ENCODE measurements around the gene ADGRF4.

Gene ADGRF4

GRCh38 chr6:47661960-47662359, 36.4 kb upstream of the ADGRF4 start:
- H4K20me1 ChIP-seq (ENCODE audit: control insufficient read depth, insufficient read depth, low read depth, low read length) = no peaks in the 10 kb centered on the region
- H3K4me1 ChIP-seq (ENCODE audit: control insufficient read depth, low read length) = no peaks in the 10 kb centered on the region
- TF ChIP-seq CTCF (IDR thresholded peaks at IDR 0.05; ENCODE audit: low read depth, low read length, poor library complexity, severe bottlenecking) = no peak
- TF ChIP-seq EZH2phosphoT487 (IDR thresholded peaks at IDR 0.05; ENCODE audit: borderline replicate concordance, low read length) = no peak
- no peaks in the 10 kb centered on the region for H3F3A ChIP-seq (ENCODE audit: control insufficient read depth, insufficient read depth)
- no peak overlapping the region for H3K4me3 ChIP-seq (ENCODE audit: low read length)
- H3K4me2 ChIP-seq (ENCODE audit: low read length) = no peak overlapping the region
- no peaks in the 10 kb centered on the region for H3K27me3 ChIP-seq (ENCODE audit: control insufficient read depth, low read length)
- no peak overlapping the region for H3K27ac ChIP-seq (ENCODE audit: low read depth, low read length)
- no peaks in the 10 kb centered on the region for H3K9me2 ChIP-seq (replicated peaks; ENCODE audit: control insufficient read depth, low read length)
- no peaks in the 10 kb centered on the region for H3K79me2 ChIP-seq (ENCODE audit: control insufficient read depth, low read length)
- H3K9me3 ChIP-seq (ENCODE audit: control insufficient read depth, insufficient read depth, low read length) = no peaks in the 10 kb centered on the region
- no peaks in the 10 kb centered on the region for H3K36me3 ChIP-seq (ENCODE audit: control insufficient read depth, low read length)

GRCh38 chr6:47663462-47664216, 34.7 kb upstream of the ADGRF4 start:
- Histone ChIP-seq H3F3A (ENCODE audit: control insufficient read depth, insufficient read depth) (no peaks in the 10 kb centered on the region), H3K27me3 (ENCODE audit: control insufficient read depth, low read length) (no peaks in the 10 kb centered on the region), H3K79me2 (ENCODE audit: control insufficient read depth, low read length) (no peaks in the 10 kb centered on the region), H3K36me3 (ENCODE audit: control insufficient read depth, low read length) (no peaks in the 10 kb centered on the region), H3K9me2 (replicated peaks; ENCODE audit: control insufficient read depth, low read length) (no peaks in the 10 kb centered on the region), H3K27ac (ENCODE audit: low read depth, low read length) (no peak overlapping the region), H4K20me1 (ENCODE audit: control insufficient read depth, insufficient read depth, low read depth, low read length) (no peaks in the 10 kb centered on the region), H3K4me3 (ENCODE audit: low read length) (no peak overlapping the region), H3K4me1 (ENCODE audit: control insufficient read depth, low read length) (no peaks in the 10 kb centered on the region), H3K9me3 (ENCODE audit: control insufficient read depth, insufficient read depth, low read length) (no peaks in the 10 kb centered on the region), H3K4me2 (ENCODE audit: low read length) (no peak overlapping the region)
- no peak for TF ChIP-seq CTCF (IDR thresholded peaks at IDR 0.05; ENCODE audit: low read depth, low read length, poor library complexity, severe bottlenecking)
- no peak for TF ChIP-seq EZH2phosphoT487 (IDR thresholded peaks at IDR 0.05; ENCODE audit: borderline replicate concordance, low read length)

GRCh38 chr6:47665112-47665511, 33.3 kb upstream of the ADGRF4 start:
- H3K9me2 ChIP-seq (replicated peaks; ENCODE audit: control insufficient read depth, low read length) = no peaks in the 10 kb centered on the region
- no peak overlapping the region for H3K27ac ChIP-seq (ENCODE audit: low read depth, low read length)
- no peak overlapping the region for H3K4me3 ChIP-seq (ENCODE audit: low read length)
- H3F3A ChIP-seq (ENCODE audit: control insufficient read depth, insufficient read depth) = no peaks in the 10 kb centered on the region
- H3K79me2 ChIP-seq (ENCODE audit: control insufficient read depth, low read length) = no peaks in the 10 kb centered on the region
- H3K36me3 ChIP-seq (ENCODE audit: control insufficient read depth, low read length) = no peaks in the 10 kb centered on the region
- H3K9me3 ChIP-seq (ENCODE audit: control insufficient read depth, insufficient read depth, low read length) = no peaks in the 10 kb centered on the region
- H4K20me1 ChIP-seq (ENCODE audit: control insufficient read depth, insufficient read depth, low read depth, low read length) = no peaks in the 10 kb centered on the region
- no peaks in the 10 kb centered on the region for H3K4me1 ChIP-seq (ENCODE audit: control insufficient read depth, low read length)
- no peak overlapping the region for H3K4me2 ChIP-seq (ENCODE audit: low read length)
- H3K27me3 ChIP-seq (ENCODE audit: control insufficient read depth, low read length) = peaks cover 7% of the 10 kb centered on the region; the same call in 1 of the 2 replicates
- TF ChIP-seq EZH2phosphoT487 (IDR thresholded peaks at IDR 0.05; ENCODE audit: borderline replicate concordance, low read length) (no peak), CTCF (IDR thresholded peaks at IDR 0.05; ENCODE audit: low read depth, low read length, poor library complexity, severe bottlenecking) (no peak)
